Kidney epithelial cell (primary cell): ENCODE measurements around the gene TSNAX. TPM values are rescaled to one million over a fixed set of nuclear protein-coding genes. Genes with fewer than 3 reads are reported as not detected.

Source experiments
- DNase-seq: peaks from one replicate; pipeline ENCODE4 v3.0.0-alpha.2; 2010; ENCODE audit warnings: low read depth
- H3K27me3 ChIP-seq: 2 replicates; pipeline ENCODE4 v1.6.0; 2011; ENCODE audit warnings: low read length; ENCODE audit not compliant: control insufficient read depth, insufficient read depth
- H3K36me3 ChIP-seq: 2 replicates; pipeline ENCODE4 v1.5.1; 2011; ENCODE audit warnings: low read length; ENCODE audit not compliant: control insufficient read depth, insufficient read depth
- H3K4me3 ChIP-seq: 2 replicates; pipeline ENCODE4 v1.5.1; 2011; ENCODE audit warnings: low read depth, mild to moderate bottlenecking, control low read depth, low read length
- total RNA-seq: library from RNA; depleted of rRNA; stranded (reverse); fragments of >200 nt; gene quantifications from 2 replicates; pipeline ENCODE4 v1.2.3, GENCODE V29; 2015
- TF ChIP-seq, protein P1 (sequence below): IDR thresholded peaks from 2 replicates; pipeline ENCODE4 v1.5.1; 2011; ENCODE audit warnings: mild to moderate bottlenecking, moderate library complexity, low read length, control low read depth, inconsistent platforms; ENCODE audit not compliant: insufficient read depth, poor library complexity, severe bottlenecking

The TSNAX gene
- total RNA-seq, 1 donor from 2014 or later: 29.4 TPM

DNA sequence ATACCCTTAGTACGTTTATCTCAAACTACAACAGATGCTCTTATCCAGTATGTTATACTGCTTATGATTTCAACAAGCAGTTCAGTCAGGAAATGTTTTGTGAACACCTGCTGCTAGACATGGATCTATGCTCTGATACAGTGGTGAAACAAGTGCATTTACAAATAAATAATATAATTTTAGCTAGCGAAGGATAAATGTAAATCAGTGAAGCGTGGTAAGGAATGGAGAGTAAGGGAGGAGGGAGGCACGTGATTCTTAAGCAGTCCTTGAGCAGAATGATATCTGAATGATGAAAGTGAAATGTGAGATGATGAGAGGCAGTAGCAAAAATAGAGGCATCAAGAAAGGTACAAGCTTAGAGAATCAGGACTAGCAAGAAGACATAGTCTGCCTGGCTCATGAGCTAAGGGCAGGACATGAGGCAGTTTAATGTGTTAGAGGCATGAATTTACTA, 6.3 kb downstream of the TSNAX start:
- TF ChIP-seq, protein P1, sequence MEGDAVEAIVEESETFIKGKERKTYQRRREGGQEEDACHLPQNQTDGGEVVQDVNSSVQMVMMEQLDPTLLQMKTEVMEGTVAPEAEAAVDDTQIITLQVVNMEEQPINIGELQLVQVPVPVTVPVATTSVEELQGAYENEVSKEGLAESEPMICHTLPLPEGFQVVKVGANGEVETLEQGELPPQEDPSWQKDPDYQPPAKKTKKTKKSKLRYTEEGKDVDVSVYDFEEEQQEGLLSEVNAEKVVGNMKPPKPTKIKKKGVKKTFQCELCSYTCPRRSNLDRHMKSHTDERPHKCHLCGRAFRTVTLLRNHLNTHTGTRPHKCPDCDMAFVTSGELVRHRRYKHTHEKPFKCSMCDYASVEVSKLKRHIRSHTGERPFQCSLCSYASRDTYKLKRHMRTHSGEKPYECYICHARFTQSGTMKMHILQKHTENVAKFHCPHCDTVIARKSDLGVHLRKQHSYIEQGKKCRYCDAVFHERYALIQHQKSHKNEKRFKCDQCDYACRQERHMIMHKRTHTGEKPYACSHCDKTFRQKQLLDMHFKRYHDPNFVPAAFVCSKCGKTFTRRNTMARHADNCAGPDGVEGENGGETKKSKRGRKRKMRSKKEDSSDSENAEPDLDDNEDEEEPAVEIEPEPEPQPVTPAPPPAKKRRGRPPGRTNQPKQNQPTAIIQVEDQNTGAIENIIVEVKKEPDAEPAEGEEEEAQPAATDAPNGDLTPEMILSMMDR: no peak
- DNase-seq: no peak
- Histone ChIP-seq H3K27me3 (no peaks in the 10 kb centered on the region), H3K36me3 (no peaks in the 10 kb centered on the region), H3K4me3 (no peak overlapping the region)

DNA sequence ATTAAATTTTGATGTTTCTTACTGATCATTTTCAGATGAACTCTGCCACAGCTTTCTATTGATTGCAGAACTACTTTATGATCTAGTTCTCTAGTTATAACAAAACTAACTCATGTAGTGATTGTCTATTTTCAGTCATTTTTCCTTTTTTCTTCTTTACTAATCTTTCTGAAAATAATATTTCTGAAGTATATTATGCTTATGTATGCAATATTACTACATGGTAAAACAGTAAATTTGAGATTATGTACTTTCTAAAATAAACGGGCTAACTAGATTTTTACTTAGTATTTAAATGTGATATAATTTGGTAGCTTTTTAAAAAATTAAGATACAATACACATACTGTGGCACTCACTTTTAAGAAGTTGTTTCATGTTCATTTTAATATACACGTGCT, 7.6 kb downstream of the TSNAX start:
- TF ChIP-seq, protein P1: no peak
- no peaks in the 10 kb centered on the region for H3K27me3 ChIP-seq
- H3K4me3 ChIP-seq: no peak overlapping the region
- no peaks in the 10 kb centered on the region for H3K36me3 ChIP-seq
- DNase-seq: no peak

DNA sequence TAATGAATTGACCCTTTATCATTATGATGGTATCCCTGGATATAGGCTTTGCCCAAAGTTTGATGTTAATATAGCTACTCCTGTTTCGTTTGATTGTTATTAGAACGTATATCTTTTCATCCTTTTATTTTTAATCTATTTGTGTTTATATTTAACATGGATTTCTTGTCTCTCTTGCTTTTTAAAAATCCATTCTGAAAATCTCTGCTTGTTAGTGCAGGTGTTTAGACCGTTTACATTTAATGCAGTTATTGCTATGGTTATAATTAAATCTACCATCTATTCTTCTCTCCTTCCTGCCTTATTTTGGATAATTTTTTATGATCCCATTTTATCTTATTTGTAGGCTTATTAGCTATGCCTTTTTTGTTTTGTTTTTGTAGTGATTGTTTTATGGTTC, 12.4 kb downstream of the TSNAX start:
- no peak for DNase-seq
- H3K4me3 ChIP-seq: no peak overlapping the region
- H3K36me3 ChIP-seq: no peaks in the 10 kb centered on the region
- H3K27me3 ChIP-seq: no peaks in the 10 kb centered on the region
- TF ChIP-seq, protein P1: no peak

DNA sequence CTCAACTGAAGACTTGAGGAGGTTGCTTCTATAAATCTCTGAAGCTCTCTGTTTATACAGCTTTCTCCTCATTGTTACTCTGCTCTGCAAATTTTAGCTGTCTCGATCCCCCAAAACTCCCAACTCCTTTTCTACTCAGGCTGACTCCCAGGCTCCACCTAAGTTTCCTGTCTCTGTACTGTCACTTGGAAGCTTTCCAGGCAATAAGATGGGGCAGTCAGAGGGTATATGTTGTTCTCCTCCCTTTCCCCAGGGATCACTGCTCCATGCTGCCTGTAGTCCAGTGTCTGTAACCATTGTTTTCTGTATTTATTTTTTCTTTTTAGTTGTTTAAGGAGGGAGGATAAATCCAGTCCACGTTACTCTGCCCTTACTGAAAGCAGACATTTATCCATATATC, 13.4 kb downstream of the TSNAX start:
- no peak overlapping the region for H3K4me3 ChIP-seq
- DNase-seq: no peak
- H3K27me3 ChIP-seq: no peaks in the 10 kb centered on the region
- TF ChIP-seq, protein P1: no peak
- H3K36me3 ChIP-seq: no peaks in the 10 kb centered on the region

DNA sequence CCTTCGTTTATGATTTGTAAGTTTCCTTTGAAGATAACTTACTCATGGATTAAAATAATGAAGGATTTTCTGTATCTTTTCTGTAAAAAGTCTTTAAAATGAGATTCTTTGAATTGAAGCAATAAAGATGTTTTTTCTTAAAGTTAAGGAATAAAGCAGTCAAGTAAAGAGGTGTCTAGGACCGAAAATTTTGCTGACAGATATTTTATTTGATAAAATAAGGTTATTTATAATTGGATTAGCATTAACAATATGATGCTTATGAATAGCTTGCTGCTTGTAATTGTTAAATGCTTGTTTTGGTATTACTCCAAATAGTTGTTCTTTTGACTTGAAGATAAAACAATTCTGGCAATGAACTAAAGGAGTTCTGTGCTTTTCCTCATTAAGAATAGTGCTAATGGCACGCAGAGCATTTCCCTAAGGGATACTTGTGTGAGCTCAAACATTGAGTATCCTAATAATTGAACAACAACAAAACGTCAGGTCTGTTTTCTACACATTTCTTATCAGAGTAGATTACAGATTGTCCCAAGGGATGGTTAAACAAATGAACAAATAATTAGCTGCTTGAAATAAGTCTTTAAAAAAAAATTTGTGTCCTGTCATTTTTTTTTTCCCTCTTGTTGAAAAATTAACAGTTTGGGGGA, 16.6 kb downstream of the TSNAX start:
- no peaks in the 10 kb centered on the region for H3K36me3 ChIP-seq
- no peak overlapping the region for H3K4me3 ChIP-seq
- no peaks in the 10 kb centered on the region for H3K27me3 ChIP-seq
- TF ChIP-seq, protein P1: no peak
- DNase-seq: no peak

DNA sequence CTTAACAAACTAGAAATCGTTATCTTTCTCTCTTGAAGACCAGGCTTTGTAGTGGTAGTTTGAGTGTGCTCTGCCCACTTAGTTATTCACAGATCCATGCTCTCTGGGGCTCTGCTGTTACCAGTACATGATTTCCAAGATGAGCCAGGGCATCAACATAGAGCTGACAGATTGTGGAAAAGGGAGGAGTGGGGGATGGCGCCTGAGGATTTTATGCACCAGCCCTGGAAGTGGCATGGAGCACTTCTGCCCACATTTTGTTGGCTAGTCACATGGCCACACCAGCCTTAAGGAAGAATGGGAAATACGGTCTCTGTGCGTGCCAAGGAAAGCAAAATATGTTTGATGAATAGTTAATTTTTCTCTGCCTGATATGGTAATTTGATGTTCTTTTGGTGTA, 18.2 kb downstream of the TSNAX start:
- no peak overlapping the region for H3K4me3 ChIP-seq
- no peaks in the 10 kb centered on the region for H3K36me3 ChIP-seq
- no peaks in the 10 kb centered on the region for H3K27me3 ChIP-seq
- TF ChIP-seq, protein P1: no peak
- DNase-seq: no peak
